WTC11 (cell line): ENCODE data around the gene SYNPO. TPM values are rescaled to one million over a fixed set of nuclear protein-coding genes. Genes with fewer than 3 reads are reported as not detected.
A peak's percentile ranks its signal among the peaks of the same experiment; 100 is the strongest.

Experiments
- ATAC-seq: fragments of 200-7000 bp; cut with Tn5 transposase; 2 replicates; pipeline ENCODE4 v1.10.0; 2021; ENCODE audit warnings: mild to moderate bottlenecking, moderate library complexity
- CTCF ChIA-PET: fragments of 300-600 bp; sonication (Branson Sonifier 250); formaldehyde crosslinking; loops from one replicate; lab custom pipeline; 2021; ENCODE audit warnings: antibody characterized with exemption; lab: Charles Lee
- POLR2A ChIA-PET: fragments of 350-600 bp; sonication (Branson Sonifier 250); formaldehyde crosslinking; loops from one replicate; lab custom pipeline; 2021; ENCODE audit warnings: antibody characterized with exemption; lab: Charles Lee
- DNase-seq: peaks from one replicate; pipeline ENCODE4 v3.0.0; 2021; ENCODE audit warnings: low spot score
- H3K27ac Mint-ChIP-seq: 2 replicates; pipeline ENCODE4 v1.8.0; 2021; ENCODE audit warnings: mixed read lengths
- H3K27me3 Mint-ChIP-seq: 2 replicates; pipeline ENCODE4 v1.8.0; 2021; ENCODE audit warnings: low read depth, mild to moderate bottlenecking, moderate library complexity, mixed read lengths
- H3K36me3 Mint-ChIP-seq: 2 replicates; pipeline ENCODE4 v1.8.0; 2021; ENCODE audit warnings: mixed read lengths
- H3K4me1 Mint-ChIP-seq: 2 replicates; pipeline ENCODE4 v1.8.0; 2022; ENCODE audit warnings: mixed read lengths
- H3K4me3 Mint-ChIP-seq: 2 replicates; pipeline ENCODE4 v1.8.0; 2021; ENCODE audit warnings: mild to moderate bottlenecking, moderate library complexity, mixed read lengths
- H3K9me3 Mint-ChIP-seq: 2 replicates; pipeline ENCODE4 v1.8.0; 2021; ENCODE audit warnings: mixed read lengths
- ATF1 ChIP-seq: sonication (generic); formaldehyde crosslinking; IDR thresholded peaks from 2 replicates; pipeline ENCODE4 v1.8.1; 2023; ENCODE audit warnings: mild to moderate bottlenecking, moderate library complexity, missing genetic modification reagents
- CREM ChIP-seq: sonication (generic); formaldehyde crosslinking; IDR thresholded peaks from 2 replicates; pipeline ENCODE4 v1.8.1; 2022; ENCODE audit warnings: mild to moderate bottlenecking, missing genetic modification reagents, moderate library complexity
- EMX1 ChIP-seq: fragments of 250-450 bp; sonication (Bioruptor Pico); IDR thresholded peaks from 2 replicates; pipeline ENCODE4 v1.8.0; 2021; ENCODE audit warnings: mild to moderate bottlenecking
- ESRRA ChIP-seq: sonication (generic); formaldehyde crosslinking; IDR thresholded peaks from 2 replicates; pipeline ENCODE4 v1.8.1; 2022; ENCODE audit warnings: mild to moderate bottlenecking, missing genetic modification reagents, borderline replicate concordance
- MXD4 ChIP-seq: fragments of 250-450 bp; sonication (Bioruptor Pico); IDR thresholded peaks from 2 replicates; pipeline ENCODE4 v1.8.0; 2021; ENCODE audit warnings: mild to moderate bottlenecking, moderate library complexity, borderline replicate concordance
- NFATC4 ChIP-seq: fragments of 250-450 bp; sonication (Bioruptor Pico); IDR thresholded peaks from 2 replicates; pipeline ENCODE4 v1.9.0; 2021; ENCODE audit warnings: mild to moderate bottlenecking
- NFE2L1 ChIP-seq: sonication (generic); formaldehyde crosslinking; IDR thresholded peaks from 2 replicates; pipeline ENCODE4 v1.8.1; 2023; ENCODE audit warnings: missing genetic modification reagents
- NR3C1 ChIP-seq: sonication (generic); formaldehyde crosslinking; conservative IDR thresholded peaks from 2 replicates; pipeline ENCODE4 v1.8.1; 2023; ENCODE audit warnings: low read depth, mild to moderate bottlenecking, missing genetic modification reagents
- RELA ChIP-seq: sonication (generic); formaldehyde crosslinking; IDR thresholded peaks from 2 replicates; pipeline ENCODE4 v1.8.1; 2022; ENCODE audit warnings: missing genetic modification reagents, mild to moderate bottlenecking, borderline replicate concordance
- RORB ChIP-seq: fragments of 250-450 bp; sonication (Bioruptor Pico); IDR thresholded peaks from 2 replicates; pipeline ENCODE4 v1.9.0; 2021; ENCODE audit warnings: mild to moderate bottlenecking
- SOX15 ChIP-seq: fragments of 250-450 bp; sonication (Bioruptor Pico); IDR thresholded peaks from 2 replicates; pipeline ENCODE4 v1.9.0; 2021; ENCODE audit warnings: mild to moderate bottlenecking
- SP1 ChIP-seq: sonication (generic); formaldehyde crosslinking; conservative IDR thresholded peaks from 2 replicates; pipeline ENCODE4 v1.8.1; 2022; ENCODE audit warnings: missing genetic modification reagents
- total RNA-seq: library from RNA; stranded (reverse); gene quantifications from 3 replicates; pipeline ENCODE4 v1.2.3, GENCODE V29; 2021
- TF ChIP-seq, protein P1 (sequence below): sonication (generic); formaldehyde crosslinking; IDR thresholded peaks from 2 replicates; pipeline ENCODE4 v1.8.0; 2022; ENCODE audit warnings: missing genetic modification reagents
- TF ChIP-seq, protein P2 (sequence below): sonication (generic); formaldehyde crosslinking; IDR thresholded peaks from 2 replicates; pipeline ENCODE4 v1.8.1; 2023; ENCODE audit warnings: mild to moderate bottlenecking, missing genetic modification reagents, moderate library complexity
- TF ChIP-seq, protein P3 (sequence below): sonication (generic); formaldehyde crosslinking; IDR thresholded peaks from 2 replicates; pipeline ENCODE4 v1.8.0; 2022; ENCODE audit warnings: mild to moderate bottlenecking, missing genetic modification reagents
- TF ChIP-seq, protein P4 (sequence below): fragments of 200-600 bp; IDR thresholded peaks from 2 replicates; pipeline ENCODE4 v1.8.0; 2022; ENCODE audit warnings: antibody characterized with exemption
- TF ChIP-seq, protein P5 (sequence below): fragments of 250-450 bp; sonication (Bioruptor Pico); conservative IDR thresholded peaks from 2 replicates; pipeline ENCODE4 v1.9.0; 2021; ENCODE audit warnings: mild to moderate bottlenecking

SYNPO gene
- total RNA-seq, 1 experiment from 2014 or later = 2.1 TPM

DNA sequence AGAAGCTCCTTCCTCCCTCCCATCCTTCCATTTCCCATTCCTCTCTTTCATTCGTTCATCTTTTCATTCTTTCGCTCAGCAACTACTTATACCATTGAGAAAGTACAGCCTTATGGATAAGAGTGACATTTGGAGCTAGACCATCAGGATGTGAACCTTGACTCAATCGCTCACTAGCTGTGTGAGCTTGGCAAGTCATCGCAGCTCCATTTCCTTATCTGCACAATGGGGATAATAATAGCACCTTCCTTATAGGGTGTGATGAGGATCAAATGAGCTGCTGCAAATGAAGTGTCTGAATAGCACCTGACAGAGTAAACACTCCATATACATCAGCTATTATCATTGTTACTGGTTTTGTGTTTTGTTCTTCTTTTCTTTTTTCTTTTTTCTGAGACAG, 28.1 kb upstream of the SYNPO start:
- no peaks in the 10 kb centered on the region for H3K27me3 Mint-ChIP-seq

DNA sequence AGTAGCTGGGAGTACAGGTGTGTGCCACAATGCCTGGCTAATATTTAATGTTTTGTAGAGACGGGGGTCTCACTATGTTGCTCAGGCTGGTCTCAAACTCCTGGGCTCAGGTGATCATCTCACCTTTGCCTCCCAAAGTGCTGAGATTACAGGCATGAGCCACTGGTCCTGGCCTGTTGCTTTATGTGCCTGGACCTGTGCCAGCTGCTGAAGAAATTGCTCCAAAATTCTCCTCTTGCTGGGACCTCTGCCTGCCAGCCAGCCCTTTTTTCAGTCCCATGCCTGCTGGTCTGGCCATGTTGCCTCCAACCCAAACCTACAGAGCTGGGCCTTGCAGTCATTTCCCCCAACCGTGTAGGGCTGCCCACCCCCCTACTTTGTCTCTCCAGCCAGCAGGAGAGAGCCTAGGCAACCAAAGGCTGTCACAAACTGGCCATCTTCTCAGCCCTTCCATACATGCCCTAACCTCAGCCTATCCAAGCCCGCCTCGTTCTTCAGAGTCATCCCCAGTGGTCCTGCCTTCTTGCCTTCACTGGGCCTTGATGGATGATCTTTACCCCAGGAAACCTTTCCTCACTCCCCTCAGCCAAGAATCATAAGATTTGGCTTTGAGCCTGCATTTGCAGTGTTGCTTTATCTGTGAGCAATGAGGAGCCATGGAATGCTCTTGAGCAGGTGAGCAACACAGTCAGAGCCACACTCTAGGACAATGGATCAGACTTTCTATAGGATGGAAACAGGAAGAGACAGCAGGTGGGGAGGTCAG, 27.4 kb upstream of the SYNPO start:
- H3K4me1 Mint-ChIP-seq = peaks cover 12% of the 10 kb centered on the region
- no peak overlapping the region for H3K4me3 Mint-ChIP-seq
- peak overlapping the region; percentile 3; the same call in 1 of the 2 replicates for H3K27ac Mint-ChIP-seq
- ChIA-PET CTCF (interaction anchor here (0.9 to 2.3 kb wide), 8 partner anchors 10 to 163 kb away, joined by 3 to 18 read pairs (median 4); no protein-coding TSS in a partner anchor), POLR2A (interaction anchor here (1.1 kb wide), 1 partner anchor 60 kb away, joined by 3 read pairs; no protein-coding TSS in a partner anchor)
- H3K27me3 Mint-ChIP-seq = no peaks in the 10 kb centered on the region
- DNase-seq (no peak), ATAC-seq (no peak)
- no peaks in the 10 kb centered on the region for H3K36me3 Mint-ChIP-seq
- no peaks in the 10 kb centered on the region for H3K9me3 Mint-ChIP-seq
- TF ChIP-seq EMX1 (CRISPR knock-in tag) (no peak), RELA (no peak), SP1 (CRISPR knock-in tag) (no peak), RORB (CRISPR knock-in tag) (no peak), SOX15 (no peak), NFATC4 (CRISPR knock-in tag) (no peak), MXD4 (no peak)
- TF ChIP-seq, protein P1, sequence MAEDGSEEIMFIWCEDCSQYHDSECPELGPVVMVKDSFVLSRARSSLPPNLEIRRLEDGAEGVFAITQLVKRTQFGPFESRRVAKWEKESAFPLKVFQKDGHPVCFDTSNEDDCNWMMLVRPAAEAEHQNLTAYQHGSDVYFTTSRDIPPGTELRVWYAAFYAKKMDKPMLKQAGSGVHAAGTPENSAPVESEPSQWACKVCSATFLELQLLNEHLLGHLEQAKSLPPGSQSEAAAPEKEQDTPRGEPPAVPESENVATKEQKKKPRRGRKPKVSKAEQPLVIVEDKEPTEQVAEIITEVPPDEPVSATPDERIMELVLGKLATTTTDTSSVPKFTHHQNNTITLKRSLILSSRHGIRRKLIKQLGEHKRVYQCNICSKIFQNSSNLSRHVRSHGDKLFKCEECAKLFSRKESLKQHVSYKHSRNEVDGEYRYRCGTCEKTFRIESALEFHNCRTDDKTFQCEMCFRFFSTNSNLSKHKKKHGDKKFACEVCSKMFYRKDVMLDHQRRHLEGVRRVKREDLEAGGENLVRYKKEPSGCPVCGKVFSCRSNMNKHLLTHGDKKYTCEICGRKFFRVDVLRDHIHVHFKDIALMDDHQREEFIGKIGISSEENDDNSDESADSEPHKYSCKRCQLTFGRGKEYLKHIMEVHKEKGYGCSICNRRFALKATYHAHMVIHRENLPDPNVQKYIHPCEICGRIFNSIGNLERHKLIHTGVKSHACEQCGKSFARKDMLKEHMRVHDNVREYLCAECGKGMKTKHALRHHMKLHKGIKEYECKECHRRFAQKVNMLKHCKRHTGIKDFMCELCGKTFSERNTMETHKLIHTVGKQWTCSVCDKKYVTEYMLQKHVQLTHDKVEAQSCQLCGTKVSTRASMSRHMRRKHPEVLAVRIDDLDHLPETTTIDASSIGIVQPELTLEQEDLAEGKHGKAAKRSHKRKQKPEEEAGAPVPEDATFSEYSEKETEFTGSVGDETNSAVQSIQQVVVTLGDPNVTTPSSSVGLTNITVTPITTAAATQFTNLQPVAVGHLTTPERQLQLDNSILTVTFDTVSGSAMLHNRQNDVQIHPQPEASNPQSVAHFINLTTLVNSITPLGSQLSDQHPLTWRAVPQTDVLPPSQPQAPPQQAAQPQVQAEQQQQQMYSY (CRISPR knock-in tag) = no peak
- TF ChIP-seq, protein P2, sequence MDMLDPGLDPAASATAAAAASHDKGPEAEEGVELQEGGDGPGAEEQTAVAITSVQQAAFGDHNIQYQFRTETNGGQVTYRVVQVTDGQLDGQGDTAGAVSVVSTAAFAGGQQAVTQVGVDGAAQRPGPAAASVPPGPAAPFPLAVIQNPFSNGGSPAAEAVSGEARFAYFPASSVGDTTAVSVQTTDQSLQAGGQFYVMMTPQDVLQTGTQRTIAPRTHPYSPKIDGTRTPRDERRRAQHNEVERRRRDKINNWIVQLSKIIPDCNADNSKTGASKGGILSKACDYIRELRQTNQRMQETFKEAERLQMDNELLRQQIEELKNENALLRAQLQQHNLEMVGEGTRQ = no peak
- TF ChIP-seq, protein P3, sequence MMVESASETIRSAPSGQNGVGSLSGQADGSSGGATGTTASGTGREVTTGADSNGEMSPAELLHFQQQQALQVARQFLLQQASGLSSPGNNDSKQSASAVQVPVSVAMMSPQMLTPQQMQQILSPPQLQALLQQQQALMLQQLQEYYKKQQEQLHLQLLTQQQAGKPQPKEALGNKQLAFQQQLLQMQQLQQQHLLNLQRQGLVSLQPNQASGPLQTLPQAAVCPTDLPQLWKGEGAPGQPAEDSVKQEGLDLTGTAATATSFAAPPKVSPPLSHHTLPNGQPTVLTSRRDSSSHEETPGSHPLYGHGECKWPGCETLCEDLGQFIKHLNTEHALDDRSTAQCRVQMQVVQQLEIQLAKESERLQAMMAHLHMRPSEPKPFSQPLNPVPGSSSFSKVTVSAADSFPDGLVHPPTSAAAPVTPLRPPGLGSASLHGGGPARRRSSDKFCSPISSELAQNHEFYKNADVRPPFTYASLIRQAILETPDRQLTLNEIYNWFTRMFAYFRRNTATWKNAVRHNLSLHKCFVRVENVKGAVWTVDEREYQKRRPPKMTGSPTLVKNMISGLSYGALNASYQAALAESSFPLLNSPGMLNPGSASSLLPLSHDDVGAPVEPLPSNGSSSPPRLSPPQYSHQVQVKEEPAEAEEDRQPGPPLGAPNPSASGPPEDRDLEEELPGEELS (CRISPR knock-in tag) = no peak
- TF ChIP-seq, protein P4, sequence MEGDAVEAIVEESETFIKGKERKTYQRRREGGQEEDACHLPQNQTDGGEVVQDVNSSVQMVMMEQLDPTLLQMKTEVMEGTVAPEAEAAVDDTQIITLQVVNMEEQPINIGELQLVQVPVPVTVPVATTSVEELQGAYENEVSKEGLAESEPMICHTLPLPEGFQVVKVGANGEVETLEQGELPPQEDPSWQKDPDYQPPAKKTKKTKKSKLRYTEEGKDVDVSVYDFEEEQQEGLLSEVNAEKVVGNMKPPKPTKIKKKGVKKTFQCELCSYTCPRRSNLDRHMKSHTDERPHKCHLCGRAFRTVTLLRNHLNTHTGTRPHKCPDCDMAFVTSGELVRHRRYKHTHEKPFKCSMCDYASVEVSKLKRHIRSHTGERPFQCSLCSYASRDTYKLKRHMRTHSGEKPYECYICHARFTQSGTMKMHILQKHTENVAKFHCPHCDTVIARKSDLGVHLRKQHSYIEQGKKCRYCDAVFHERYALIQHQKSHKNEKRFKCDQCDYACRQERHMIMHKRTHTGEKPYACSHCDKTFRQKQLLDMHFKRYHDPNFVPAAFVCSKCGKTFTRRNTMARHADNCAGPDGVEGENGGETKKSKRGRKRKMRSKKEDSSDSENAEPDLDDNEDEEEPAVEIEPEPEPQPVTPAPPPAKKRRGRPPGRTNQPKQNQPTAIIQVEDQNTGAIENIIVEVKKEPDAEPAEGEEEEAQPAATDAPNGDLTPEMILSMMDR = no peak

More for the DNA sequence above, 28.1 kb upstream of the SYNPO start:
- Mint-ChIP-seq H3K9me3 (no peaks in the 10 kb centered on the region), H3K4me1 (peaks cover 12% of the 10 kb centered on the region), H3K36me3 (no peaks in the 10 kb centered on the region), H3K4me3 (no peak overlapping the region), H3K27ac (no peak overlapping the region)
- ChIA-PET CTCF (interaction anchor here (0.6 to 1.1 kb wide), 7 partner anchors 9 to 192 kb away, joined by 3 to 4 read pairs (median 4); no protein-coding TSS in a partner anchor), POLR2A (interaction anchor here (1.1 kb wide), 1 partner anchor 60 kb away, joined by 3 read pairs; no protein-coding TSS in a partner anchor)
- DNase-seq (no peak), ATAC-seq (no peak)
- TF ChIP-seq, protein P5, sequence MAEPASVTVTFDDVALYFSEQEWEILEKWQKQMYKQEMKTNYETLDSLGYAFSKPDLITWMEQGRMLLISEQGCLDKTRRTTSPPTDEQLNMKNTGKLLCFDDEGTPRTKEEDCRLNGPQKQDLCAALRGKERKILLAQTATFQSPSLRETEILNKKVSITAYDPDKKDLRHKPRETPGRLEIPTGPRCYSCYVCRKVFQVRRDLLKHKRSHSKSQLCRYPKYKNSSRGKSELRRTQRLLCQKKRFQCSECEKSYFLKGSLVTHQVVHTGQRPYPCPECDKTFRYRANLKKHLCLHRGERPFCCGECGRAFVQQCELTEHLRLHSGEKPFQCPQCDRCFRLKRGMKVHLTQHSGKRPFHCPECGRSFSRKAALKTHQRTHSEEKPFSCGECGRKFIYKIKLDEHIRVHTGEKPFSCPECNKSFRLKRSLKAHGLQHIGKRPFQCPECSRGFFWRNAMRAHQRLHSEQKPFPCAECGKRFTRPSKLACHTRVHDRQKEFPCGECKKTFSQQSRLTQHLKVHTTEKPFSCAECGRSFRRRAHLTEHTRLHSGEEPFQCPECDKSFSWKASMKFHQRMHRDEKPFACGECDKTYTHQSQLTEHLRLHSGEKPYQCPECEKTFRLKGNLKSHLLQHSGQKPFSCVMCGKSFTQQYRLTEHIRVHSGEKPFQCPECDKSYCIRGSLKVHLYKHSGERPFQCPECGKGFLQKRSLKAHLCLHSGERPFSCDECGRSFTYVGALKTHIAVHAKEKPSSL (CRISPR knock-in tag) = no peak
- TF ChIP-seq ESRRA = no peak
- TF ChIP-seq NFE2L1 (CRISPR knock-in tag) = no peak
- no peak for TF ChIP-seq ATF1 (CRISPR knock-in tag)
- TF ChIP-seq NR3C1 = no peak
- no peak for TF ChIP-seq CREM (CRISPR knock-in tag)
